Neural cell (in vitro differentiated cells): ENCODE measurements around the gene CBLB. TPM values are rescaled to one million over a fixed set of nuclear protein-coding genes. Genes with fewer than 3 reads are reported as not detected.

Experiments
- H2AFZ ChIP-seq: fragments of 200-600, 300-800 bp; sonication (generic), shearing (Covaris generic); 2 replicates; pipeline ENCODE4 v1.6.0; 2014; ENCODE audit warnings: low read depth, mild to moderate bottlenecking, antibody characterized with exemption, low read length, moderate library complexity
- H3F3A ChIP-seq: fragments of 200-600 bp; shearing (Covaris generic); 2 replicates; pipeline ENCODE4 v1.6.1; 2016; ENCODE audit warnings: mild to moderate bottlenecking, moderate library complexity, mixed read lengths, antibody characterized with exemption, low read length; ENCODE audit not compliant: insufficient read depth, poor library complexity, severe bottlenecking
- H3K27ac ChIP-seq: fragments of 200-600, 300-800 bp; sonication (generic), shearing (Covaris generic); 2 replicates; pipeline ENCODE4 v1.5.1; 2014; ENCODE audit warnings: mild to moderate bottlenecking, low read length, moderate library complexity
- H3K27me3 ChIP-seq: fragments of 300-800, 200-600 bp; sonication (generic), shearing (Covaris generic); 2 replicates; pipeline ENCODE4 v1.6.0; 2014; ENCODE audit warnings: mild to moderate bottlenecking, low read depth, low read length, moderate library complexity; ENCODE audit not compliant: insufficient read depth
- H3K36me3 ChIP-seq: fragments of 300-800, 200-600 bp; sonication (generic), shearing (Covaris generic); 2 replicates; pipeline ENCODE4 v1.5.1; 2014; ENCODE audit warnings: mild to moderate bottlenecking, antibody characterized with exemption, low read length, moderate library complexity; ENCODE audit not compliant: insufficient read depth
- H3K4me2 ChIP-seq: fragments of 300-800, 200-600 bp; sonication (generic), shearing (Covaris generic); 2 replicates; pipeline ENCODE4 v1.6.0; 2014; ENCODE audit warnings: mild to moderate bottlenecking, low read length
- H3K4me3 ChIP-seq: fragments of 300-800, 200-600 bp; sonication (generic), shearing (Covaris generic); 2 replicates; pipeline ENCODE4 v1.5.1; 2014; ENCODE audit warnings: mild to moderate bottlenecking, low read length, moderate library complexity
- H3K79me2 ChIP-seq: fragments of 200-600 bp; shearing (Covaris generic); replicated peaks from 2 replicates; pipeline ENCODE4 v1.6.0; 2014; ENCODE audit warnings: mild to moderate bottlenecking, low read length, moderate library complexity; ENCODE audit not compliant: insufficient read depth
- H3K9ac ChIP-seq: fragments of 300-800, 200-600 bp; sonication (generic), shearing (Covaris generic); 2 replicates; pipeline ENCODE4 v1.6.1; 2016; ENCODE audit warnings: mild to moderate bottlenecking, low read length, mixed read lengths
- H3K9me2 ChIP-seq: fragments of 200-600 bp; shearing (Covaris generic); 2 replicates; pipeline ENCODE4 v1.6.1; 2016; ENCODE audit warnings: mild to moderate bottlenecking, low read length, mixed read lengths; ENCODE audit not compliant: insufficient read depth
- H3K9me3 ChIP-seq: fragments of 200-600, 300-800 bp; sonication (generic), shearing (Covaris generic); 2 replicates; pipeline ENCODE4 v1.6.1; 2016; ENCODE audit warnings: mild to moderate bottlenecking, mixed run types, low read length, moderate library complexity, mixed read lengths
- H4K20me1 ChIP-seq: fragments of 200-600 bp; shearing (Covaris generic); 2 replicates; pipeline ENCODE4 v1.6.1; 2016; ENCODE audit warnings: mild to moderate bottlenecking, mixed run types; ENCODE audit not compliant: insufficient read depth
- EP300 ChIP-seq: fragments of 450-650 bp; conservative IDR thresholded peaks from 2 replicates; pipeline ENCODE4 v1.6.1; 2014; ENCODE audit warnings: antibody characterized with exemption, mild to moderate bottlenecking, moderate library complexity; ENCODE audit not compliant: poor library complexity, severe bottlenecking
- EZH2 ChIP-seq: fragments of 200-600, 300-800 bp; shearing (Covaris generic), sonication (generic); IDR thresholded peaks from 2 replicates; pipeline ENCODE4 v1.6.1; 2014; ENCODE audit warnings: antibody characterized with exemption, low read length, borderline replicate concordance, mild to moderate bottlenecking; ENCODE audit not compliant: insufficient read depth, poor library complexity, severe bottlenecking
- MXI1 ChIP-seq: fragments of 450-650 bp; conservative IDR thresholded peaks from 2 replicates; pipeline ENCODE4 v1.6.1; 2014; ENCODE audit warnings: antibody characterized with exemption, mild to moderate bottlenecking; ENCODE audit not compliant: poor library complexity, severe bottlenecking
- POLR2AphosphoS5 ChIP-seq: IDR thresholded peaks from 2 replicates; pipeline ENCODE4 v1.6.1; 2012
- RAD21 ChIP-seq: fragments of 450-650 bp; conservative IDR thresholded peaks from 2 replicates; pipeline ENCODE4 v1.6.1; 2014; ENCODE audit warnings: antibody characterized with exemption, mild to moderate bottlenecking, moderate library complexity
- SMC3 ChIP-seq: fragments of 450-650 bp; conservative IDR thresholded peaks from 2 replicates; pipeline ENCODE4 v1.6.1; 2014; ENCODE audit warnings: antibody characterized with exemption, mild to moderate bottlenecking, moderate library complexity; ENCODE audit not compliant: poor library complexity
- TAF1 ChIP-seq: IDR thresholded peaks from 2 replicates; pipeline ENCODE4 v1.6.1; 2012; ENCODE audit warnings: low read depth
- polyA plus RNA-seq: library from polyadenylated mRNA; depleted of rRNA; stranded (reverse); fragments of >200 nt; gene quantifications from 2 replicates; pipeline ENCODE4 v1.2.3, GENCODE V29; 2014
- TF ChIP-seq, protein P1 (sequence below): IDR thresholded peaks from 2 replicates; pipeline ENCODE4 v1.6.1; 2012; ENCODE audit warnings: borderline replicate concordance
- TF ChIP-seq, protein P2 (sequence below): fragments of 450-650 bp; IDR thresholded peaks from 2 replicates; pipeline ENCODE4 v1.5.1; 2014; ENCODE audit warnings: antibody characterized with exemption, mild to moderate bottlenecking, moderate library complexity; ENCODE audit not compliant: poor library complexity, severe bottlenecking

CBLB gene
- polyA plus RNA-seq, 1 donor from 2014 or later: 36.4 TPM

DNA sequence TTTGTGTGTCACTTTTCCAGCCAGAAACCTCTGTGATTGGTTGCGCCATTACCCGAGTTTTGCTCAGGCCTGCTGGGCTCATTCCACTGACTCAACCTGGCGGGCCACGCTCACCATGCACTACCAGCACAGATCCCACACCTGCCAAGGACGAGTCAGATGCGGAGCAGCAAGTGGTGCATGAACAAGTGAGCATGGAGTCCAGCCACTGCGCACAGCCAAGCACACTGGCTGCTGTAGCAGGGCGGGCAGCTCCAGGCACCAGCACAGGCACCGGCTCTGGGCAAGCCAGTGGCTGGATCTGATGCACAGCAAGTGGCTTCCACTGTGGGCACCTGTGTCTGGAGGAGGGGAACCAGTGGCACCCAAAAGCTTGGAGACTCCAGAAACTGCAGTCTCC, 110.4 kb downstream of the CBLB start:
- Histone ChIP-seq H3K4me2 (no peak overlapping the region), H3K27me3 (no peaks in the 10 kb centered on the region), H3K9me3 (no peaks in the 10 kb centered on the region), H3K79me2 (peaks cover 3% of the 10 kb centered on the region), H2AFZ (no peak overlapping the region), H4K20me1 (no peaks in the 10 kb centered on the region), H3K9me2 (no peaks in the 10 kb centered on the region), H3K9ac (no peak overlapping the region), H3K36me3 (peaks cover 5% of the 10 kb centered on the region), H3K4me3 (no peak overlapping the region), H3K27ac (no peak overlapping the region), H3F3A (no peaks in the 10 kb centered on the region)
- TF ChIP-seq EP300 (no peak), MXI1 (no peak), EZH2 (no peak), SMC3 (no peak), RAD21 (no peak), TAF1 (no peak), POLR2AphosphoS5 (no peak)
- TF ChIP-seq, protein P1, sequence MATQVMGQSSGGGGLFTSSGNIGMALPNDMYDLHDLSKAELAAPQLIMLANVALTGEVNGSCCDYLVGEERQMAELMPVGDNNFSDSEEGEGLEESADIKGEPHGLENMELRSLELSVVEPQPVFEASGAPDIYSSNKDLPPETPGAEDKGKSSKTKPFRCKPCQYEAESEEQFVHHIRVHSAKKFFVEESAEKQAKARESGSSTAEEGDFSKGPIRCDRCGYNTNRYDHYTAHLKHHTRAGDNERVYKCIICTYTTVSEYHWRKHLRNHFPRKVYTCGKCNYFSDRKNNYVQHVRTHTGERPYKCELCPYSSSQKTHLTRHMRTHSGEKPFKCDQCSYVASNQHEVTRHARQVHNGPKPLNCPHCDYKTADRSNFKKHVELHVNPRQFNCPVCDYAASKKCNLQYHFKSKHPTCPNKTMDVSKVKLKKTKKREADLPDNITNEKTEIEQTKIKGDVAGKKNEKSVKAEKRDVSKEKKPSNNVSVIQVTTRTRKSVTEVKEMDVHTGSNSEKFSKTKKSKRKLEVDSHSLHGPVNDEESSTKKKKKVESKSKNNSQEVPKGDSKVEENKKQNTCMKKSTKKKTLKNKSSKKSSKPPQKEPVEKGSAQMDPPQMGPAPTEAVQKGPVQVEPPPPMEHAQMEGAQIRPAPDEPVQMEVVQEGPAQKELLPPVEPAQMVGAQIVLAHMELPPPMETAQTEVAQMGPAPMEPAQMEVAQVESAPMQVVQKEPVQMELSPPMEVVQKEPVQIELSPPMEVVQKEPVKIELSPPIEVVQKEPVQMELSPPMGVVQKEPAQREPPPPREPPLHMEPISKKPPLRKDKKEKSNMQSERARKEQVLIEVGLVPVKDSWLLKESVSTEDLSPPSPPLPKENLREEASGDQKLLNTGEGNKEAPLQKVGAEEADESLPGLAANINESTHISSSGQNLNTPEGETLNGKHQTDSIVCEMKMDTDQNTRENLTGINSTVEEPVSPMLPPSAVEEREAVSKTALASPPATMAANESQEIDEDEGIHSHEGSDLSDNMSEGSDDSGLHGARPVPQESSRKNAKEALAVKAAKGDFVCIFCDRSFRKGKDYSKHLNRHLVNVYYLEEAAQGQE: no peak
- TF ChIP-seq, protein P2, sequence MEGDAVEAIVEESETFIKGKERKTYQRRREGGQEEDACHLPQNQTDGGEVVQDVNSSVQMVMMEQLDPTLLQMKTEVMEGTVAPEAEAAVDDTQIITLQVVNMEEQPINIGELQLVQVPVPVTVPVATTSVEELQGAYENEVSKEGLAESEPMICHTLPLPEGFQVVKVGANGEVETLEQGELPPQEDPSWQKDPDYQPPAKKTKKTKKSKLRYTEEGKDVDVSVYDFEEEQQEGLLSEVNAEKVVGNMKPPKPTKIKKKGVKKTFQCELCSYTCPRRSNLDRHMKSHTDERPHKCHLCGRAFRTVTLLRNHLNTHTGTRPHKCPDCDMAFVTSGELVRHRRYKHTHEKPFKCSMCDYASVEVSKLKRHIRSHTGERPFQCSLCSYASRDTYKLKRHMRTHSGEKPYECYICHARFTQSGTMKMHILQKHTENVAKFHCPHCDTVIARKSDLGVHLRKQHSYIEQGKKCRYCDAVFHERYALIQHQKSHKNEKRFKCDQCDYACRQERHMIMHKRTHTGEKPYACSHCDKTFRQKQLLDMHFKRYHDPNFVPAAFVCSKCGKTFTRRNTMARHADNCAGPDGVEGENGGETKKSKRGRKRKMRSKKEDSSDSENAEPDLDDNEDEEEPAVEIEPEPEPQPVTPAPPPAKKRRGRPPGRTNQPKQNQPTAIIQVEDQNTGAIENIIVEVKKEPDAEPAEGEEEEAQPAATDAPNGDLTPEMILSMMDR: no peak

DNA sequence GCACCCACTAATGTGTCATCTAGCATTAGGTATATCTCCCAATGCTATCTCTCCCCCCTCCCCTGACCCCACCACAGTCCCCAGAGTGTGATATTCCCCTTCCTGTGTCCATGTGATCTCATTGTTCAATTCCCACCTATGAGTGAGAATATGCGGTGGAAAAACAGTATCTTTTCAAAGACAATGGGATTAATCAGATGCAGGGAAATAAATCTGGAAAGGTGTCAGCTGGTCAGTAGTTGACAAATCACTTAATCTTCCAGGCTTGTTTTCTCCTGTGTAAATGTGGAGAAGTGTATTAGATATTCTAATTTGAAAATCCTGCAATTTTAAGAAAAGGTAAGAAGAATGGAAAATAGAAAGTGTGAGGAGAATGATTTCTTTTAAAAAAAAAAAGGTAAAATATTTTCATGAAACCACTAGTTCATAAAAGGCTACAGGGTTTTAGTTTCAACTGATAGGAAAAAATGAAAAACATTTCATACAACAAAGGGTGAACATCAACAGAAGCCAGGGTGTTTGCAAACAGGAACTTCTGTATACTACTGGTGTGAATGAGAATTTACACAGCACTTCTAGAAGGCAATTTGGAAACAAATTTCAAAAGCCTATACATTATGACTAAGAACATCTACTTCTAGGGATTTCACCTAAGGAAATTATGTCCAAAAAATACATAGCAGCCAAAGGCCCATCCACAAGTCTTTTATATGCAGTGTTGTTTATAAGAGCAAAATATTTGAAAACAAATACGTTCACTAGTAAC, 113.5 kb downstream of the CBLB start:
- TF ChIP-seq POLR2AphosphoS5 (no peak), MXI1 (no peak), TAF1 (no peak), EP300 (no peak), RAD21 (no peak), SMC3 (no peak)
- TF ChIP-seq, protein P2: no peak
- TF ChIP-seq, protein P1: no peak
- Histone ChIP-seq H3K36me3 (peaks cover 2% of the 10 kb centered on the region), H3K79me2 (peaks cover 8% of the 10 kb centered on the region), H3K9me2 (no peaks in the 10 kb centered on the region), H4K20me1 (no peaks in the 10 kb centered on the region), H3K9ac (no peak overlapping the region), H3K27me3 (no peaks in the 10 kb centered on the region), H3K4me2 (no peak overlapping the region), H3K4me3 (no peak overlapping the region), H3K9me3 (no peaks in the 10 kb centered on the region), H2AFZ (no peak overlapping the region), H3K27ac (no peak overlapping the region), H3F3A (no peaks in the 10 kb centered on the region)
